HepG2 (cell line): ENCODE results near the gene ARFIP1. TPM values are rescaled to one million over a fixed set of nuclear protein-coding genes. Genes with fewer than 3 reads are reported as not detected.

Source experiments
- ATAC-seq: fragments of 200-7000 bp; cut with Tn5 transposase; 3 replicates; pipeline ENCODE4 v1.9.1; 2020; ENCODE audit warnings: mild to moderate bottlenecking, moderate library complexity
- BruUV-seq: library from RNA; stranded (reverse); fragments of 400-500 nt; replicated peaks from 2 replicates; lab custom pipeline; 2021; lab: Mats Ljungman, UMichigan
- CTCF ChIA-PET: fragments of 300-600 bp; formaldehyde crosslinking; extraction: SDS; loops from one replicate; lab custom pipeline; 2021; ENCODE audit warnings: low total read pairs, inconsistent platforms, low intra/inter-chr PET ratio; lab: Yijun Ruan, JAX
- POLR2A ChIA-PET: fragments of 350-600 bp; sonication (Branson Sonifier 250); formaldehyde crosslinking; loops from one replicate; lab custom pipeline; 2020; ENCODE audit warnings: antibody characterized with exemption, inconsistent platforms; lab: Yijun Ruan, JAX
- DNase-seq: peaks from one replicate; pipeline ENCODE4 v3.0.0-alpha.2; 2015; ENCODE audit warnings: low spot score
- FAIRE-seq: peaks from 3 replicates; lab custom pipeline; 2011; peaks lifted over from hg19 to GRCh38; lab: Jason Lieb, UNC
- H2AFZ ChIP-seq: one replicate; pipeline ENCODE4 v1.6.1; 2011; ENCODE audit warnings: low read length, inconsistent platforms
- H3K27ac ChIP-seq: fragments of 300-600 bp; 3 replicates; pipeline ENCODE4 v1.8.0; 2011; ENCODE audit warnings: mixed run types, mild to moderate bottlenecking, mixed read lengths, low read length, inconsistent platforms; ENCODE audit not compliant: insufficient read depth; ENCODE audit errors: extremely low read length
- H3K27me3 ChIP-seq, 2 experiments: fragments of 200-600 bp in 1 of 2; 2 replicates in 1 of 2; 3 replicates in 1 of 2; pipeline versions ENCODE4 v1.6.0 to v1.8.0; 2011; ENCODE audit warnings: low read length in 2 of 2, mild to moderate bottlenecking in 2 of 2, moderate library complexity in 2 of 2, inconsistent platforms in 1 of 2; ENCODE audit not compliant: insufficient read depth in 2 of 2, control insufficient read depth in 1 of 2
- H3K36me3 ChIP-seq, 2 experiments: fragments of 200-600 bp in 1 of 2; replicated peaks in 1 of 2; 2 replicates in 1 of 2; 3 replicates in 1 of 2; pipeline versions ENCODE4 v1.5.1 to v1.8.0; 2011; ENCODE audit warnings: low read length in 2 of 2, inconsistent platforms in 1 of 2; ENCODE audit not compliant: insufficient read depth in 2 of 2, control insufficient read depth in 1 of 2
- H3K4me1 ChIP-seq: 2 replicates; pipeline ENCODE4 v1.5.1; 2012; ENCODE audit warnings: low read length, inconsistent platforms; ENCODE audit not compliant: insufficient read depth
- H3K4me2 ChIP-seq: 2 replicates; pipeline ENCODE4 v1.6.0; 2011; ENCODE audit warnings: low read depth, low read length, inconsistent platforms
- H3K4me3 ChIP-seq, 3 experiments: fragments of 200-600 bp in 1 of 3; sonication (generic), shearing (Covaris generic) in 1 of 3; replicated peaks in 1 of 3; 2 replicates each; pipeline ENCODE4 v1.5.1; 2011 to 2016; ENCODE audit warnings: low read length in 3 of 3, inconsistent platforms in 2 of 3, low read depth in 2 of 3, mild to moderate bottlenecking in 2 of 3, control low read depth in 1 of 3, mixed read lengths in 1 of 3; ENCODE audit not compliant: insufficient read depth in 1 of 3
- H3K79me2 ChIP-seq: one replicate; pipeline ENCODE4 v1.6.1; 2011; ENCODE audit warnings: low read length, inconsistent platforms; ENCODE audit not compliant: insufficient read depth
- H3K9ac ChIP-seq: 2 replicates; pipeline ENCODE4 v1.6.0; 2011; ENCODE audit warnings: mild to moderate bottlenecking, low read depth, low read length, inconsistent platforms; ENCODE audit not compliant: insufficient read depth
- H3K9me3 ChIP-seq: 2 replicates; pipeline ENCODE4 v1.5.1; 2012; ENCODE audit warnings: mild to moderate bottlenecking, low read length
- H4K20me1 ChIP-seq: 2 replicates; pipeline ENCODE4 v1.6.0; 2011; ENCODE audit warnings: inconsistent platforms, mild to moderate bottlenecking, low read length, moderate library complexity; ENCODE audit not compliant: insufficient read depth
- CHCHD3 ChIP-seq: sonication (generic); formaldehyde crosslinking; IDR thresholded peaks from 2 replicates; pipeline ENCODE4 v1.8.0; 2022; ENCODE audit warnings: mild to moderate bottlenecking, missing genetic modification reagents, moderate library complexity
- JUNB ChIP-seq: sonication (generic); formaldehyde crosslinking; IDR thresholded peaks from 2 replicates; pipeline ENCODE4 v1.8.0; 2022; ENCODE audit warnings: missing genetic modification reagents, mild to moderate bottlenecking, borderline replicate concordance
- MED1 ChIP-seq: sonication (generic); formaldehyde crosslinking; IDR thresholded peaks from 2 replicates; pipeline ENCODE4 v1.4.0; 2020; ENCODE audit warnings: missing genetic modification reagents
- SP4 ChIP-seq: sonication (generic); formaldehyde crosslinking; IDR thresholded peaks from 2 replicates; pipeline ENCODE4 v1.8.1; 2023; ENCODE audit warnings: mild to moderate bottlenecking, missing genetic modification reagents
- ZNF501 ChIP-seq: sonication (generic); formaldehyde crosslinking; IDR thresholded peaks from 2 replicates; pipeline ENCODE4 v1.5.1; 2020; ENCODE audit warnings: mild to moderate bottlenecking, moderate library complexity, missing genetic modification reagents
- WGBS: methylation state at CpG from one replicate; pipeline ENCODE4 v1.1.6; 2017; ENCODE audit warnings: low lambda C conversion rate; 5-methylcytosine and 5-hydroxymethylcytosine counted together
- in situ Hi-C: cut with HindIII; loops from 2 replicates; pipeline ENCODE4 v1.10.0; 2017; ENCODE audit warnings: low pct_unique_long_range_greater_than_20kb; ENCODE audit not compliant: extremely low pct_ligation_motif_present
- intact Hi-C: fragments of 100-400 bp; cut with micrococcal nuclease; formaldehyde crosslinking; loops from one replicate; pipeline ENCODE4 v1.10.0; 2022; ENCODE audit not compliant: unreplicated experiment
- polyA plus RNA-seq, 8 experiments: library from polyadenylated mRNA; depleted of rRNA in 3 of 8; stranded (reverse) in 7 of 8; unstranded in 1 of 8; fragments of >200 nt; fragmentation: Illumina TruSeq in 4 of 8; extraction: Trizol in 4 of 8; gene quantifications; 2 replicates each; pipeline versions ENCODE4 v1.2.1 to v1.2.3, GENCODE V29; 2011 to 2016; ENCODE audit warnings: low read depth in 4 of 8, missing spikeins in 1 of 8, mixed read lengths in 1 of 8; ENCODE audit not compliant: insufficient read depth in 1 of 8
- total RNA-seq, 5 experiments: library from RNA; depleted of rRNA; stranded (reverse); fragments of >200 nt; fragmentation: Illumina TruSeq; extraction: Trizol; gene quantifications; 2 replicates each; pipeline ENCODE4 v1.2.3, GENCODE V29; 2016; ENCODE audit warnings: low read depth in 1 of 5
- TF ChIP-seq, protein P1 (sequence below): sonication (generic); formaldehyde crosslinking; IDR thresholded peaks from 2 replicates; pipeline ENCODE4 v1.5.0; 2020; ENCODE audit warnings: mild to moderate bottlenecking, missing genetic modification reagents, borderline replicate concordance
- TF ChIP-seq, protein P2 (sequence below): sonication (generic); formaldehyde crosslinking; IDR thresholded peaks from 2 replicates; pipeline ENCODE4 v1.8.0; 2022; ENCODE audit warnings: missing genetic modification reagents, mild to moderate bottlenecking, moderate library complexity, borderline replicate concordance

ARFIP1 gene
- total and polyA plus RNA-seq, 2 of the 13 experiments (the other 11 are each of a cell fraction or from before 2014, with no cell fraction given): 9.9 to 27.7 TPM

DNA sequence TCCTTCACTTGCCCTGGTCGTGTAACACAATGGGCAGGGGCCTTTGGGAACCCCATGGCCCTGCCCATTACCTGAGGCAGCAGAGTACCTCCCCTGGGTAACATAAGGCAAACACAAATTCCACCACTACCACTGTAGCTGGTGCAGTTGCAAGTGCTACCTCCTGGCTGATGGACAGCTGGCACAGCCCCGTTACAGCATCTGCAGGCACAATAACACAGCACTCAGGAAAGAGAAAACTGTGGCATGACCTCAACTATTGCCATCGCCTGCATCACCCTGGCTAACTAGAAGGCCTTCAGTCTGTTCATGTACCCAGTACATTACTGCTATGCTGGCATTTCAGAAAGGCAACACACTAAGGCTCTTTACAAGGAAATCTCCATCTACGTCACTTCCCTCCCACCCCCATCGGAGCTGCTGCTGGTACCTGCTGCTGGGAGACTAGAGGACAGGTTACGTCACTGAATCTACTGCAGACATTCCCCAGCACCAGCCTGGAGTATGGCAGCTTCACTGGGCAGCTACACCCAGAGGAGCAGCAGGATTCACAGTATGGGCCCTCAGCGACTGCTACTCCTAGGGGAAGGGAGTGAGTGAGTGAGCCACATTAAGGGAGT is 39.4 kb downstream of the ARFIP1 start (continued):
- TF ChIP-seq, protein P1, sequence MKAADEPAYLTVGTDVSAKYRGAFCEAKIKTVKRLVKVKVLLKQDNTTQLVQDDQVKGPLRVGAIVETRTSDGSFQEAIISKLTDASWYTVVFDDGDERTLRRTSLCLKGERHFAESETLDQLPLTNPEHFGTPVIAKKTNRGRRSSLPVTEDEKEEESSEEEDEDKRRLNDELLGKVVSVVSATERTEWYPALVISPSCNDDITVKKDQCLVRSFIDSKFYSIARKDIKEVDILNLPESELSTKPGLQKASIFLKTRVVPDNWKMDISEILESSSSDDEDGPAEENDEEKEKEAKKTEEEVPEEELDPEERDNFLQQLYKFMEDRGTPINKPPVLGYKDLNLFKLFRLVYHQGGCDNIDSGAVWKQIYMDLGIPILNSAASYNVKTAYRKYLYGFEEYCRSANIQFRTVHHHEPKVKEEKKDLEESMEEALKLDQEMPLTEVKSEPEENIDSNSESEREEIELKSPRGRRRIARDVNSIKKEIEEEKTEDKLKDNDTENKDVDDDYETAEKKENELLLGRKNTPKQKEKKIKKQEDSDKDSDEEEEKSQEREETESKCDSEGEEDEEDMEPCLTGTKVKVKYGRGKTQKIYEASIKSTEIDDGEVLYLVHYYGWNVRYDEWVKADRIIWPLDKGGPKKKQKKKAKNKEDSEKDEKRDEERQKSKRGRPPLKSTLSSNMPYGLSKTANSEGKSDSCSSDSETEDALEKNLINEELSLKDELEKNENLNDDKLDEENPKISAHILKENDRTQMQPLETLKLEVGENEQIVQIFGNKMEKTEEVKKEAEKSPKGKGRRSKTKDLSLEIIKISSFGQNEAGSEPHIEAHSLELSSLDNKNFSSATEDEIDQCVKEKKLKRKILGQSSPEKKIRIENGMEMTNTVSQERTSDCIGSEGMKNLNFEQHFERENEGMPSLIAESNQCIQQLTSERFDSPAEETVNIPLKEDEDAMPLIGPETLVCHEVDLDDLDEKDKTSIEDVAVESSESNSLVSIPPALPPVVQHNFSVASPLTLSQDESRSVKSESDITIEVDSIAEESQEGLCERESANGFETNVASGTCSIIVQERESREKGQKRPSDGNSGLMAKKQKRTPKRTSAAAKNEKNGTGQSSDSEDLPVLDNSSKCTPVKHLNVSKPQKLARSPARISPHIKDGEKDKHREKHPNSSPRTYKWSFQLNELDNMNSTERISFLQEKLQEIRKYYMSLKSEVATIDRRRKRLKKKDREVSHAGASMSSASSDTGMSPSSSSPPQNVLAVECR (CRISPR knock-in tag): no peak
- TF ChIP-seq, all 625 proteins: peak for 0

DNA sequence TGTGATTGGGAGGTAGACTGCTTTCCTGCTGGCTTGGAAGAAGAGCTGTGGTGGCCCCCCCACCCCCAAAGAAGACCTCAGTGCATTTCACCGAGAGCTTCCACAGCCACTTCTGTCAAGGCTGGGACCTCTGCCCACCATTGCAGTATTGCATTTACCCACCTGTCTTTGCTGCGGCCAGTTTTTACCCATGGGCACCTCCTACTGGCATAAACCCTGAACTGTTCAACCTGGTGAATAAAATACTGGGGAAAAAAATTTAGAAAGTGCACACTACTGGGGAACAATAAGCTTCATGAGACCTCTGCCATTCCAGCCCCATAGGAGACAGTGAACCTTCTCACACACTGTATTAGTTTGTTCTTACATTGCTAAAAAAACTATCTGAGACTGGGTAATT is 40.3 kb downstream of the ARFIP1 start:
- no peak overlapping the region for H2AFZ ChIP-seq
- intact Hi-C loops: no loop called here
- TF ChIP-seq JUNB (CRISPR knock-in tag) (no peak), ZNF501 (CRISPR knock-in tag) (no peak), SP4 (CRISPR knock-in tag) (no peak), CHCHD3 (no peak), MED1 (CRISPR knock-in tag) (no peak)
- TF ChIP-seq, protein P2, sequence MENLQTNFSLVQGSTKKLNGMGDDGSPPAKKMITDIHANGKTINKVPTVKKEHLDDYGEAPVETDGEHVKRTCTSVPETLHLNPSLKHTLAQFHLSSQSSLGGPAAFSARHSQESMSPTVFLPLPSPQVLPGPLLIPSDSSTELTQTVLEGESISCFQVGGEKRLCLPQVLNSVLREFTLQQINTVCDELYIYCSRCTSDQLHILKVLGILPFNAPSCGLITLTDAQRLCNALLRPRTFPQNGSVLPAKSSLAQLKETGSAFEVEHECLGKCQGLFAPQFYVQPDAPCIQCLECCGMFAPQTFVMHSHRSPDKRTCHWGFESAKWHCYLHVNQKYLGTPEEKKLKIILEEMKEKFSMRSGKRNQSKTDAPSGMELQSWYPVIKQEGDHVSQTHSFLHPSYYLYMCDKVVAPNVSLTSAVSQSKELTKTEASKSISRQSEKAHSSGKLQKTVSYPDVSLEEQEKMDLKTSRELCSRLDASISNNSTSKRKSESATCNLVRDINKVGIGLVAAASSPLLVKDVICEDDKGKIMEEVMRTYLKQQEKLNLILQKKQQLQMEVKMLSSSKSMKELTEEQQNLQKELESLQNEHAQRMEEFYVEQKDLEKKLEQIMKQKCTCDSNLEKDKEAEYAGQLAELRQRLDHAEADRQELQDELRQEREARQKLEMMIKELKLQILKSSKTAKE (CRISPR knock-in tag): no peak
- TF ChIP-seq, all 625 proteins: peak for 0
- no peak for ATAC-seq
- Histone ChIP-seq H3K4me2 (no peak overlapping the region), H4K20me1 (no peaks in the 10 kb centered on the region), H3K9me3 (no peaks in the 10 kb centered on the region), H3K4me3 (no peak overlapping the region), H3K9ac (no peak overlapping the region), H3K4me1 (peaks cover 2% of the 10 kb centered on the region), H3K79me2 (peaks cover 2% of the 10 kb centered on the region), H3K27me3 (no peaks in the 10 kb centered on the region), H3K27ac (no peak overlapping the region), H3K36me3 (no peaks in the 10 kb centered on the region)
- ChIA-PET CTCF (no interaction called here), POLR2A (no interaction called here)
- DNase-seq: no peak
- 100% methylated on average over 2 of the region's 2 CpGs for WGBS
- no TSS peak for BruUV-seq
- FAIRE-seq: no peak
- in situ Hi-C loops: no loop called here
